Measurements from ENCODE around the gene CLDN9.

CLDN9 gene

GRCh38 chr16:3042376-3042775 is 29.7 kb downstream of the CLDN9 start:
- Histone ChIP-seq H3K9me3 (replicated peaks in 1 of 11) (no peaks in the 10 kb centered on the region), H3K27ac (no peak overlapping the region), H3K9ac (no peak overlapping the region), H3K27me3 (peaks cover 89 to 100% (median 100%) of the 10 kb centered on the region in 11 experiments), H3K4me1 (peaks cover 13 to 36% (median 24%) of the 10 kb centered on the region in 10 experiments; a peak in 19 of 20 replicates), H3K4me3 (no peak overlapping the region), H3K36me3 (no peaks in the 10 kb centered on the region), H4K20me1 (peaks cover 0 to 26% (median 8%) of the 10 kb centered on the region in 11 experiments; a peak in 9 of 22 replicates), H3K4me2 (peak overlapping the region in 4 of 11 experiments; percentile 4 to 31 (median 14); a peak in 5 of 22 replicates)
- peak in 1 of 11 experiments; percentile 37; a peak in 1 of 22 replicates for TF ChIP-seq Cebpa-rat (IDR thresholded peaks at IDR 0.05)

GRCh38 chr16:3044708-3045107 is 32.0 kb downstream of the CLDN9 start:
- peak overlapping the region; percentile 97 to 100 (median 99); a peak in 20 of 22 replicates for H3K4me2 ChIP-seq
- peaks cover 0 to 29% (median 5%) of the 10 kb centered on the region in 11 experiments; a peak in 8 of 22 replicates for H4K20me1 ChIP-seq
- H3K36me3 ChIP-seq: no peaks in the 10 kb centered on the region
- peak overlapping the region in 7 of 10 experiments; percentile 61 to 75 (median 63); a peak in 7 of 20 replicates for H3K4me3 ChIP-seq
- peaks cover 89 to 100% (median 100%) of the 10 kb centered on the region in 11 experiments for H3K27me3 ChIP-seq
- no peak overlapping the region for H3K9ac ChIP-seq
- no peak for TF ChIP-seq Cebpa-rat (IDR thresholded peaks at IDR 0.05)
- no peaks in the 10 kb centered on the region for H3K9me3 ChIP-seq (replicated peaks in 1 of 11)
- no peak overlapping the region for H3K27ac ChIP-seq
- H3K4me1 ChIP-seq: peaks cover 22 to 56% (median 42%) of the 10 kb centered on the region in 10 experiments

GRCh38 chr16:3045758-3046640 is 33.3 kb downstream of the CLDN9 start, which contains the start of gene MMP25:
MMP25 (plus strand) TSS chr16:3046561; CDS start chr16:3046918, 357 bp downstream.
- no peak for TF ChIP-seq Cebpa-rat (IDR thresholded peaks at IDR 0.05)
- Histone ChIP-seq H3K4me3 (peak within 1 kb of the TSS; percentile 52 to 75 (median 62)), H3K9ac (peak within 1 kb of the TSS; percentile 39 to 75 (median 69); a peak in 20 of 22 replicates), H3K27ac (peak within 1 kb of the TSS in 9 of 11 experiments; percentile 25 to 62 (median 52); a peak in 15 of 22 replicates), H3K9me3 (replicated peaks in 1 of 11) (no peaks in the 10 kb centered on the region), H3K4me2 (peak within 1 kb of the TSS; percentile 97 to 100 (median 99)), H4K20me1 (peaks cover 0 to 29% (median 5%) of the 10 kb centered on the region in 11 experiments; a peak in 8 of 22 replicates), H3K27me3 (peaks cover 91 to 100% (median 99%) of the 10 kb centered on the region in 11 experiments), H3K4me1 (peaks cover 34 to 69% (median 54%) of the 10 kb centered on the region in 10 experiments), H3K36me3 (no peaks in the 10 kb centered on the region)

DNA sequence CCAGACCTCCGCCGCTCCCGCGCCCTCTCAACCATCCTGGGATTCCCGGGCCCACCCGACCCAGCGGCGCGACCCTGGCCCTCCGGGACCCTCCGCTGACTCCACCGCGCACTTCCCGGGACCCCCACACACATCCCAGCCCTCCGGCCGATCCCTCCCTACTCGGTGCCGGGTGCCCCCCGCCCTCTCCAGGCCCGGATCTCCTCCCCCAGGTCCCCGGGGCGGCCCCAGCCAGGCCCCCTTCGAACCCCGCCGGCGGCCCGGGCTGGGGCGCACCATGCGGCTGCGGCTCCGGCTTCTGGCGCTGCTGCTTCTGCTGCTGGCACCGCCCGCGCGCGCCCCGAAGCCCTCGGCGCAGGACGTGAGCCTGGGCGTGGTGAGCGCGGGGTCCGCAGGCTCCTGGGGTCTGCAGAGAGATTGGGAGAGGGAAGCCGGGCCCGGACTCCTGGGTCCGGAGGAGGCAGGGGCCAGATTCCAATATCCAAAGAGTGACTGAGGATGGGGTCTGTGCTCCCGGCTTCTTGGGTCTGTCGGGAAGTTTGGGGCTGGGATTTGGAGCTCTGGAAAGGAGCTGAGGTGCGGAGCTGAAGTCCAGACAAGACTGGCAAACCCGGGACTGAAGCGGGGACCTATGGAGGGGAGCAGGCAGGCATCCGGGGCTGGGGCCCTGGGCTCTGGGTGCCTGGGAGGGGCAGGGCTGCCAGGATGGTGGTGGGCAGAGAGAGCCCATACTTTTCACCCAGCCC is 34.1 kb downstream of the CLDN9 start:
- peaks cover 0 to 7% (median 0%) of the 10 kb centered on the region in 11 experiments; a peak in 1 of 22 replicates for H3K36me3 ChIP-seq
- H3K4me1 ChIP-seq: peaks cover 42 to 77% (median 63%) of the 10 kb centered on the region in 10 experiments
- H3K27ac ChIP-seq: peak overlapping the region in 3 of 11 experiments; percentile 25 to 61 (median 41); a peak in 4 of 22 replicates
- no peaks in the 10 kb centered on the region for H3K9me3 ChIP-seq (replicated peaks in 1 of 11)
- peaks cover 86 to 97% (median 91%) of the 10 kb centered on the region in 11 experiments for H3K27me3 ChIP-seq
- H4K20me1 ChIP-seq: peaks cover 0 to 29% (median 5%) of the 10 kb centered on the region in 11 experiments; a peak in 8 of 22 replicates
- peak overlapping the region; percentile 52 to 75 (median 62); a peak in 19 of 20 replicates for H3K4me3 ChIP-seq
- no peak for TF ChIP-seq Cebpa-rat (IDR thresholded peaks at IDR 0.05)
- H3K9ac ChIP-seq: peak overlapping the region in 10 of 11 experiments; percentile 39 to 75 (median 69); a peak in 13 of 22 replicates
- peak overlapping the region; percentile 97 to 100 (median 99) for H3K4me2 ChIP-seq

DNA sequence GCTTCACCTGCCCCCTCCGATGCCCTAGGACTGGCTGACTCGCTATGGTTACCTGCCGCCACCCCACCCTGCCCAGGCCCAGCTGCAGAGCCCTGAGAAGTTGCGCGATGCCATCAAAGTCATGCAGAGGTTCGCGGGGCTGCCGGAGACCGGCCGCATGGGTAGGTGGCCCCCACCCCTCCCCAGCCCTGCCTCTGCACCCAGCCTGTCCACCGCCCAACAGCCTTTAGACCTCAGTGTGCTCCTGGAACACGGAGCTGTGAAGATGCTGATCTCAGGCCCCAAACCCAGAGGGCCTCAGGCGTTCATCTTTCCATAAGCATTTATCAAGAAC is 34.6 kb downstream of the CLDN9 start:
- no peaks in the 10 kb centered on the region for H3K9me3 ChIP-seq (replicated peaks in 1 of 11)
- peaks cover 47 to 81% (median 68%) of the 10 kb centered on the region in 10 experiments for H3K4me1 ChIP-seq
- H3K27me3 ChIP-seq: peaks cover 81 to 91% (median 85%) of the 10 kb centered on the region in 11 experiments
- peaks cover 0 to 29% (median 5%) of the 10 kb centered on the region in 11 experiments; a peak in 8 of 22 replicates for H4K20me1 ChIP-seq
- peak overlapping the region in 9 of 11 experiments; percentile 97 to 100 (median 99); a peak in 8 of 22 replicates for H3K4me2 ChIP-seq
- H3K36me3 ChIP-seq: peaks cover 0 to 8% (median 0%) of the 10 kb centered on the region in 11 experiments; a peak in 1 of 22 replicates
- peak overlapping the region in 2 of 10 experiments; percentile 66 to 71; a peak in 1 of 20 replicates for H3K4me3 ChIP-seq
- H3K9ac ChIP-seq: no peak overlapping the region
- TF ChIP-seq Cebpa-rat (IDR thresholded peaks at IDR 0.05): no peak
- peak overlapping the region in 1 of 11 experiments; percentile 61; a peak in 1 of 22 replicates for H3K27ac ChIP-seq

- peak overlapping the region in 7 of 11 experiments; percentile 0 to 70 (median 58); a peak in 11 of 22 replicates for H3K27ac ChIP-seq
- H3K9ac ChIP-seq: peak overlapping the region in 3 of 11 experiments; percentile 9 to 48 (median 35); a peak in 4 of 22 replicates
- peaks cover 0 to 24% (median 4%) of the 10 kb centered on the region in 11 experiments; a peak in 11 of 22 replicates for H3K36me3 ChIP-seq
- H3K27me3 ChIP-seq: peaks cover 55 to 65% (median 59%) of the 10 kb centered on the region in 11 experiments
- H3K4me1 ChIP-seq: peaks cover 66 to 96% (median 88%) of the 10 kb centered on the region in 10 experiments
- H3K4me3 ChIP-seq: no peak overlapping the region
- H3K4me2 ChIP-seq: peak overlapping the region; percentile 3 to 99 (median 80); a peak in 19 of 22 replicates
- H4K20me1 ChIP-seq: peaks cover 0 to 24% (median 5%) of the 10 kb centered on the region in 11 experiments; a peak in 8 of 22 replicates
- no peak for TF ChIP-seq Cebpa-rat (IDR thresholded peaks at IDR 0.05)
- no peaks in the 10 kb centered on the region for H3K9me3 ChIP-seq (replicated peaks in 1 of 11)
Observed at GRCh38 chr16:3049921-3050481, 37.3 kb downstream of the CLDN9 start.

- Histone ChIP-seq H3K9ac (peak overlapping the region in 3 of 11 experiments; percentile 9 to 48 (median 35); a peak in 4 of 22 replicates), H3K27ac (peak overlapping the region in 7 of 11 experiments; percentile 0 to 70 (median 58); a peak in 9 of 22 replicates), H3K4me2 (peak overlapping the region; percentile 3 to 99 (median 80); a peak in 19 of 22 replicates), H4K20me1 (peaks cover 0 to 20% (median 5%) of the 10 kb centered on the region in 11 experiments; a peak in 8 of 22 replicates), H3K27me3 (peaks cover 50 to 60% (median 54%) of the 10 kb centered on the region in 11 experiments), H3K36me3 (peaks cover 0 to 29% (median 4%) of the 10 kb centered on the region in 11 experiments; a peak in 11 of 22 replicates), H3K4me1 (peaks cover 66 to 96% (median 88%) of the 10 kb centered on the region in 10 experiments), H3K4me3 (no peak overlapping the region), H3K9me3 (replicated peaks in 1 of 11) (no peaks in the 10 kb centered on the region)
- TF ChIP-seq Cebpa-rat (IDR thresholded peaks at IDR 0.05): peak in 5 of 11 experiments; percentile 28 to 80 (median 60); a peak in 6 of 22 replicates
Observed at GRCh38 chr16:3050487-3050886, 37.8 kb downstream of the CLDN9 start.

All from BLaER1 treated with 17β-estradiol and CSF1 and Interleukin-3, amounts not matched to agents 10 nM and 100 nM (cell line).